Neuron (in vitro differentiated cells): ENCODE measurements around the gene SLC8B1.

ENCODE experiments used
- H2AFZ ChIP-seq: one replicate; pipeline ENCODE4 v1.6.1; 2013; ENCODE audit warnings: low read depth, mild to moderate bottlenecking, inconsistent platforms, low read length, moderate library complexity
- H3K27me3 ChIP-seq: one replicate; pipeline ENCODE4 v1.6.1; 2013; ENCODE audit warnings: low read length; ENCODE audit not compliant: insufficient read depth
- H3K36me3 ChIP-seq: one replicate; pipeline ENCODE4 v1.6.1; 2013; ENCODE audit warnings: low read length; ENCODE audit not compliant: insufficient read depth
- H3K4me1 ChIP-seq: one replicate; pipeline ENCODE4 v1.6.1; 2013; ENCODE audit warnings: low read length; ENCODE audit not compliant: insufficient read depth
- H3K4me3 ChIP-seq: 2 replicates; pipeline ENCODE4 v1.5.1; 2013; ENCODE audit warnings: mild to moderate bottlenecking, low read length, moderate library complexity
- H3K9me3 ChIP-seq: one replicate; pipeline ENCODE4 v1.6.1; 2013; ENCODE audit warnings: low read length

Gene SLC8B1

GRCh38 chr12:113292091-113292490 lies 42.8 kb downstream of the SLC8B1 start:
- Histone ChIP-seq H3K4me3 (no peak overlapping the region), H3K36me3 (no peaks in the 10 kb centered on the region), H3K4me1 (no peaks in the 10 kb centered on the region), H3K9me3 (no peaks in the 10 kb centered on the region), H2AFZ (no peak overlapping the region), H3K27me3 (no peaks in the 10 kb centered on the region)

GRCh38 chr12:113291586-113291985 lies 43.3 kb downstream of the SLC8B1 start:
- Histone ChIP-seq H3K9me3 (no peaks in the 10 kb centered on the region), H2AFZ (no peak overlapping the region), H3K36me3 (no peaks in the 10 kb centered on the region), H3K4me3 (no peak overlapping the region), H3K4me1 (no peaks in the 10 kb centered on the region), H3K27me3 (no peaks in the 10 kb centered on the region)

- no peaks in the 10 kb centered on the region for H3K27me3 ChIP-seq
- H3K4me3 ChIP-seq = no peak overlapping the region
- H3K4me1 ChIP-seq = peaks cover 2% of the 10 kb centered on the region
- H3K36me3 ChIP-seq = no peaks in the 10 kb centered on the region
- H3K9me3 ChIP-seq = no peaks in the 10 kb centered on the region
- H2AFZ ChIP-seq = no peak overlapping the region
Observed at GRCh38 chr12:113290506-113290905, 44.4 kb downstream of the SLC8B1 start.

DNA sequence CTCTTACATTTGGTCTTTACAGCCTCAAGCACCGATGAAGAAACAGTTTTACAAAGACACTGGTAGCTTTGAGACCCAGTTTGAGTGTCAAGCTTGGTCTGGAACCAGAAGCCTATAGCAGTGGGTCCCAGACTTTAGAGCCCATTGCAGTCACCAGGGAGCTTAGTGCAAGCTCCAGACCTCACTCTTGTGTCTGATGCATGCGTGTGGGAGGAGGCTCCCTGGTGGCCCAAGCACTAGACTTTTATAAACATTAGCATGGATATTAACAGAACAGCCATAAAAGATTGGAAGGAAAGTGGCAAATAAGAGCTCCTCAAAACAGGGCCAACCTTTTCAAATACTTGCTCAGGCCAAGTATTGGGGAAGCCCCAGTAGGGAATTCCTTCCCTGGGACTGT lies 45.5 kb downstream of the SLC8B1 start:
- Histone ChIP-seq H3K4me3 (no peak overlapping the region), H3K27me3 (no peaks in the 10 kb centered on the region), H3K9me3 (no peaks in the 10 kb centered on the region), H2AFZ (no peak overlapping the region), H3K4me1 (peaks cover 2% of the 10 kb centered on the region), H3K36me3 (no peaks in the 10 kb centered on the region)

DNA sequence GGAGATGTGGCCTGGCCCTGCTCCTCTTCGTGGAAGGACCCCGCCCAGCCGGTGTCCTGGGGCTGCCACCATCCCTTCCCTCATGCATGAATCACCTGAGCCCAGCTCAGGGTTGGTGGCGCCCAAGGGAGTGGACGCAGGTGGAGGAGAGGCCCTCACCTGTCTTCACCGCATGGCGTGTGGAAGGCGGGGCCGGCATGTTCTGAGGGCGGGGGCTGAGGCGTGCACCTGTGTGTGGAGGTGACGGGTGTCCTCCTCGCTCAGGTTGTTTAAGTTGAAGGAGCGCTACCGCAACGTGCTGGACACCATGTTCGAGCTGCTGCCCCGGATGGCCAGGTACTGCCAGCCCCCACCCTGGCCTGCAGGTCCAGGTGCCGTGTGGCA lies 47.0 kb downstream of the SLC8B1 start:
- no peak overlapping the region for H3K4me3 ChIP-seq
- H3K27me3 ChIP-seq = no peaks in the 10 kb centered on the region
- peaks cover 2% of the 10 kb centered on the region for H3K4me1 ChIP-seq
- no peaks in the 10 kb centered on the region for H3K9me3 ChIP-seq
- H2AFZ ChIP-seq = no peak overlapping the region
- H3K36me3 ChIP-seq = no peaks in the 10 kb centered on the region

DNA sequence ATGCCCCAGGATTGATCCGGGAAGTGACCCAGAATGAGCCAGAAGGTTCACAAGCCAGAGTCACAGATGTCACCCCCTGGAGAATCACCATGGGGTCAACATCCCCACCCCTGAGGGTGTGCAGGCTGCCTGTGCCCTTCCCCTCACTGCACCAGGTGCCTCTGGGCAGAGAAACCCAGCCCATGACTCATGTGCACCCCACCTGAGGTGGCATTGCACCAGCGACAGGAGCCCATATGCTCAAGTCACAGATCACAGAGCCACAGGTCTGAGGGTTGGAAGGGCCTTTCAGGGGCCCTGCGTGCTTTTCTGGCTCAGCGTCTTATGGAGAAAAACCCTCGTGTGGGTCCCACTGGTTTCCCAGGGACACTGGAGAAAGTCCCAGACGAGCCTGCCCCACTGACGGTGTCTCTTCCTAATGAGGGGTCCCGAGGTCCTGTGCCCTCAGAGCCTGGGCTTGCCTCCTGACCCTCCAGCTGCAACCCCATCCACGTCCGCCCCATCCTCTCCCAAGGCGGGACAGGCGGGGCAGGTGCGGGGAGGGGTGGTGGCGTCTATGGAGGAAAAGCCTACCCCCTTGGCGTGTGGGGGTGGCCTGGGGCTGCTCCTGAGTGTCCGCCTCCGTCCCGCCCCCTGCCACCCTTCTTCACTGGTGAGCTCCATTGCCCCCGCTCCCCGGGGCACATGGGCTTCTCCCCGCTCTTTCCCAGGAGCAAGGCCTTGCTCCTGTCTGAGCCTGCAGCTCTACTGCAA lies 47.6 kb downstream of the SLC8B1 start:
- Histone ChIP-seq H3K4me1 (peaks cover 2% of the 10 kb centered on the region), H3K9me3 (no peaks in the 10 kb centered on the region), H3K36me3 (no peaks in the 10 kb centered on the region), H3K27me3 (no peaks in the 10 kb centered on the region), H2AFZ (no peak overlapping the region), H3K4me3 (no peak overlapping the region)

- H3K36me3 ChIP-seq = no peaks in the 10 kb centered on the region
- peaks cover 2% of the 10 kb centered on the region for H3K4me1 ChIP-seq
- H2AFZ ChIP-seq = no peak overlapping the region
- no peaks in the 10 kb centered on the region for H3K27me3 ChIP-seq
- H3K4me3 ChIP-seq = no peak overlapping the region
- no peaks in the 10 kb centered on the region for H3K9me3 ChIP-seq
Observed at GRCh38 chr12:113286712-113287111, 48.2 kb downstream of the SLC8B1 start.

- Histone ChIP-seq H3K4me1 (peaks cover 2% of the 10 kb centered on the region), H3K27me3 (no peaks in the 10 kb centered on the region), H2AFZ (no peak overlapping the region), H3K4me3 (no peak overlapping the region), H3K36me3 (no peaks in the 10 kb centered on the region), H3K9me3 (no peaks in the 10 kb centered on the region)
Observed at GRCh38 chr12:113285679-113286610, 49.0 kb downstream of the SLC8B1 start.

GRCh38 chr12:113284751-113285150 lies 50.2 kb downstream of the SLC8B1 start:
- H3K27me3 ChIP-seq = no peaks in the 10 kb centered on the region
- no peaks in the 10 kb centered on the region for H3K36me3 ChIP-seq
- no peaks in the 10 kb centered on the region for H3K9me3 ChIP-seq

GRCh38 chr12:113278633-113279032 lies 56.3 kb downstream of the SLC8B1 start:
- H3K4me1 ChIP-seq = peaks cover 12% of the 10 kb centered on the region
- no peaks in the 10 kb centered on the region for H3K36me3 ChIP-seq
- no peak overlapping the region for H2AFZ ChIP-seq
- no peaks in the 10 kb centered on the region for H3K27me3 ChIP-seq
- no peak overlapping the region for H3K4me3 ChIP-seq
- H3K9me3 ChIP-seq = no peaks in the 10 kb centered on the region

More at GRCh38 chr12:113284751-113285150, 50.2 kb downstream of the SLC8B1 start:
- Histone ChIP-seq H3K4me1 (peaks cover 2% of the 10 kb centered on the region), H3K4me3 (no peak overlapping the region), H2AFZ (no peak overlapping the region)

DNA sequence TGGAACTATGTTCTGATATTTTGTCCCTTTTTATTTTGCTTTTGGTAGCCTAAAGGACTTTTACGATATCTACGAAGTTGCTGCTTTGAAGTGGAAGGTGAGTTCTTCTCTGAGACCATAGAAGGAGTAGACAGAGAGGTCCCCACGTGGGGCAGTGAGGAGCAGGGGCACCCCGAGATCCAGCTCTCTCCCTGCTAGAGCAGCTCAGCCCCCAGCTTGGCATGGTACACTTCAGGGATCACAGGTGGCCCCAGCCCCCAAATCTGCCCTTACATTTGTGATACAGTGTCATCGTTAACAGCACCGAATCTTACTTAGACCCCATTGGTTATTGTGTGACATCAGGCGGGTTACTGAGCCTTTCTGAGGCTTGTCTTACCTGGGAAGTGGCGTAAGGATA lies 56.8 kb downstream of the SLC8B1 start:
- no peaks in the 10 kb centered on the region for H3K36me3 ChIP-seq
- no peak overlapping the region for H3K4me3 ChIP-seq
- H3K4me1 ChIP-seq = peaks cover 13% of the 10 kb centered on the region
- no peak overlapping the region for H2AFZ ChIP-seq
- H3K27me3 ChIP-seq = no peaks in the 10 kb centered on the region
- H3K9me3 ChIP-seq = no peaks in the 10 kb centered on the region

GRCh38 chr12:113277511-113277910 lies 57.4 kb downstream of the SLC8B1 start:
- H3K4me1 ChIP-seq = peaks cover 19% of the 10 kb centered on the region
- no peaks in the 10 kb centered on the region for H3K36me3 ChIP-seq
- no peaks in the 10 kb centered on the region for H3K9me3 ChIP-seq
- no peak overlapping the region for H2AFZ ChIP-seq
- no peak overlapping the region for H3K4me3 ChIP-seq
- H3K27me3 ChIP-seq = no peaks in the 10 kb centered on the region

- Histone ChIP-seq H3K4me1 (peaks cover 24% of the 10 kb centered on the region), H3K36me3 (no peaks in the 10 kb centered on the region), H3K27me3 (no peaks in the 10 kb centered on the region), H3K4me3 (no peak overlapping the region), H3K9me3 (no peaks in the 10 kb centered on the region), H2AFZ (no peak overlapping the region)
Observed at GRCh38 chr12:113276946-113277500, 57.9 kb downstream of the SLC8B1 start.
